Measurements from ENCODE around the gene DMD.
A peak's percentile ranks its signal among the peaks of the same experiment; 100 is the strongest.

Gene DMD

GRCh38 chrX:31222946-31223345 lies 1988.4 kb downstream of the DMD start:
- TF ChIP-seq CTCF (IDR thresholded peaks at IDR 0.05; ENCODE audit: low read depth, low read length), result no peak
- no peak for DNase-seq
- H3K4me1 ChIP-seq, result no peaks in the 10 kb centered on the region
- H3K4me3 ChIP-seq (ENCODE audit: low read depth, low read length), result no peak overlapping the region
- H3K27me3 ChIP-seq, result no peaks in the 10 kb centered on the region
- no peaks in the 10 kb centered on the region for H3K36me3 ChIP-seq
- H3K9me3 ChIP-seq, result no peaks in the 10 kb centered on the region

- Histone ChIP-seq H3K9me3 (no peaks in the 10 kb centered on the region), H3K36me3 (no peaks in the 10 kb centered on the region), H3K4me3 (ENCODE audit: low read depth, low read length) (no peak overlapping the region), H3K4me1 (no peaks in the 10 kb centered on the region), H3K27me3 (no peaks in the 10 kb centered on the region)
- DNase-seq, result no peak
- TF ChIP-seq CTCF (IDR thresholded peaks at IDR 0.05; ENCODE audit: low read depth, low read length), result no peak
Observed at GRCh38 chrX:31219174-31219573, 1992.2 kb downstream of the DMD start.

- Histone ChIP-seq H3K36me3 (no peaks in the 10 kb centered on the region), H3K9me3 (no peaks in the 10 kb centered on the region), H3K4me3 (ENCODE audit: low read depth, low read length) (no peak overlapping the region), H3K27me3 (no peaks in the 10 kb centered on the region), H3K4me1 (no peaks in the 10 kb centered on the region)
- DNase-seq, result no peak
- TF ChIP-seq CTCF (IDR thresholded peaks at IDR 0.05; ENCODE audit: low read depth, low read length), result no peak
Observed at GRCh38 chrX:31217084-31217483, 1994.3 kb downstream of the DMD start.

GRCh38 chrX:31215277-31215815 lies 1996.0 kb downstream of the DMD start:
- Histone ChIP-seq H3K4me3 (ENCODE audit: low read depth, low read length) (no peak overlapping the region), H3K27me3 (no peaks in the 10 kb centered on the region), H3K36me3 (no peaks in the 10 kb centered on the region), H3K9me3 (no peaks in the 10 kb centered on the region), H3K4me1 (no peaks in the 10 kb centered on the region)
- no peak for TF ChIP-seq CTCF (IDR thresholded peaks at IDR 0.05; ENCODE audit: low read depth, low read length)
- DNase-seq, result no peak

GRCh38 chrX:31213941-31214340 lies 1997.4 kb downstream of the DMD start:
- TF ChIP-seq CTCF (IDR thresholded peaks at IDR 0.05; ENCODE audit: low read depth, low read length), result peak; percentile 62
- peak; percentile 10 for DNase-seq
- H3K27me3 ChIP-seq, result no peaks in the 10 kb centered on the region

GRCh38 chrX:31212856-31213748 lies 1998.2 kb downstream of the DMD start:
- Histone ChIP-seq H3K27me3 (no peaks in the 10 kb centered on the region), H3K36me3 (no peaks in the 10 kb centered on the region), H3K4me3 (ENCODE audit: low read depth, low read length) (no peak overlapping the region), H3K4me1 (no peaks in the 10 kb centered on the region), H3K9me3 (no peaks in the 10 kb centered on the region)
- TF ChIP-seq CTCF (IDR thresholded peaks at IDR 0.05; ENCODE audit: low read depth, low read length), result no peak
- DNase-seq, result no peak

More at GRCh38 chrX:31213941-31214340, 1997.4 kb downstream of the DMD start:
- no peaks in the 10 kb centered on the region for H3K9me3 ChIP-seq
- no peaks in the 10 kb centered on the region for H3K36me3 ChIP-seq
- H3K4me1 ChIP-seq, result no peaks in the 10 kb centered on the region
- H3K4me3 ChIP-seq (ENCODE audit: low read depth, low read length), result no peak overlapping the region

All from BE2C (cell line).